Trophoblast cell (in vitro differentiated cells and primary cell): Measurements from ENCODE around the gene APBA2.

Experiments used
- DNase-seq, 2 donors: peaks; one replicate each; pipeline ENCODE4 v3.0.0-alpha.2; 2016
- H2AFZ ChIP-seq: 2 replicates; pipeline ENCODE4 v1.6.1; 2013; ENCODE audit warnings: low read length, moderate library complexity, mild to moderate bottlenecking; ENCODE audit not compliant: insufficient read depth, poor library complexity
- H2AK5ac ChIP-seq: 2 replicates; pipeline ENCODE4 v1.6.1; 2013; ENCODE audit warnings: mild to moderate bottlenecking, low read length
- H2BK120ac ChIP-seq: 2 replicates; pipeline ENCODE4 v1.6.1; 2013; ENCODE audit warnings: low read length, mild to moderate bottlenecking, moderate library complexity; ENCODE audit not compliant: insufficient read depth, poor library complexity
- H2BK12ac ChIP-seq: 2 replicates; pipeline ENCODE4 v1.6.1; 2013; ENCODE audit warnings: mild to moderate bottlenecking, low read length, moderate library complexity
- H2BK5ac ChIP-seq: 2 replicates; pipeline ENCODE4 v1.6.1; 2013; ENCODE audit warnings: low read length, low read depth, moderate library complexity, mild to moderate bottlenecking; ENCODE audit not compliant: poor library complexity
- H3K14ac ChIP-seq: 2 replicates; pipeline ENCODE4 v1.6.1; 2013; ENCODE audit warnings: mild to moderate bottlenecking, low read length
- H3K18ac ChIP-seq: 2 replicates; pipeline ENCODE4 v1.6.1; 2013; ENCODE audit warnings: mild to moderate bottlenecking, low read length
- H3K23ac ChIP-seq: 2 replicates; pipeline ENCODE4 v1.6.1; 2013; ENCODE audit warnings: low read length
- H3K27ac ChIP-seq: 2 replicates; pipeline ENCODE4 v1.5.1; 2013; ENCODE audit warnings: low read depth, mild to moderate bottlenecking, inconsistent platforms, low read length, moderate library complexity
- H3K27me3 ChIP-seq: 2 replicates; pipeline ENCODE4 v1.6.1; 2013; ENCODE audit warnings: inconsistent platforms, mild to moderate bottlenecking, low read length, moderate library complexity; ENCODE audit not compliant: insufficient read depth
- H3K36me3 ChIP-seq, 2 experiments: 1 replicate in 1 of 2; 2 replicates in 1 of 2; pipeline ENCODE4 v1.6.1; 2013; ENCODE audit warnings: low read length in 2 of 2, mild to moderate bottlenecking in 2 of 2, moderate library complexity in 1 of 2; ENCODE audit not compliant: insufficient read depth in 2 of 2, control insufficient read depth in 1 of 2
- H3K4ac ChIP-seq: 2 replicates; pipeline ENCODE4 v1.6.1; 2013; ENCODE audit warnings: low read depth, mild to moderate bottlenecking, low read length, moderate library complexity
- H3K4me1 ChIP-seq, 2 experiments: 1 replicate in 1 of 2; 2 replicates in 1 of 2; pipeline ENCODE4 v1.6.1; 2013; ENCODE audit warnings: low read length in 2 of 2, mild to moderate bottlenecking in 2 of 2, moderate library complexity in 1 of 2; ENCODE audit not compliant: insufficient read depth in 2 of 2, control insufficient read depth in 1 of 2
- H3K4me2 ChIP-seq: 2 replicates; pipeline ENCODE4 v1.6.1; 2013; ENCODE audit warnings: inconsistent platforms, mild to moderate bottlenecking, low read length, moderate library complexity
- H3K4me3 ChIP-seq: 2 replicates; pipeline ENCODE4 v1.5.1; 2013; ENCODE audit warnings: mild to moderate bottlenecking, low read depth, low read length, inconsistent platforms
- H3K79me1 ChIP-seq: one replicate; pipeline ENCODE4 v1.6.1; 2013; ENCODE audit warnings: low read length
- H3K79me2 ChIP-seq: 2 replicates; pipeline ENCODE4 v1.6.1; 2013; ENCODE audit warnings: low read length, mild to moderate bottlenecking; ENCODE audit not compliant: control insufficient read depth, insufficient read depth, poor library complexity
- H3K9ac ChIP-seq: 2 replicates; pipeline ENCODE4 v1.6.1; 2013; ENCODE audit warnings: mild to moderate bottlenecking, low read length
- H3K9me3 ChIP-seq: 2 replicates; pipeline ENCODE4 v1.6.1; 2013; ENCODE audit warnings: low read depth, mild to moderate bottlenecking, control low read depth, inconsistent platforms, low read length; ENCODE audit not compliant: insufficient read depth
- H4K12ac ChIP-seq: 2 replicates; pipeline ENCODE4 v1.6.1; 2013; ENCODE audit warnings: low read depth, mild to moderate bottlenecking, low read length, moderate library complexity
- H4K8ac ChIP-seq: 2 replicates; pipeline ENCODE4 v1.6.1; 2013; ENCODE audit warnings: low read depth, mild to moderate bottlenecking, low read length, moderate library complexity
- H4K91ac ChIP-seq: one replicate; pipeline ENCODE4 v1.6.1; 2013; ENCODE audit warnings: low read depth, mild to moderate bottlenecking, low read length, moderate library complexity
- WGBS: extraction: QIAGEN DNeasy Blood & Tissue Kit; methylation state at CpG from one replicate; pipeline ENCODE4 v1.1.7; 2013; ENCODE audit warnings: missing lambda C conversion rate; ENCODE audit not compliant: insufficient read length, insufficient coverage; ENCODE audit errors: extremely low coverage; 5-methylcytosine and 5-hydroxymethylcytosine counted together

APBA2 gene

GRCh38 chr15:28978011-28978378, 92.2 kb downstream of the APBA2 start:
- Histone ChIP-seq H2BK12ac (no peak overlapping the region), H3K79me1 (no peaks in the 10 kb centered on the region), H3K18ac (no peak overlapping the region), H3K4me3 (no peak overlapping the region), H3K4me1 (peaks cover 0 to 8% of the 10 kb centered on the region in 2 experiments), H3K27ac (no peak overlapping the region), H4K91ac (no peak overlapping the region), H3K27me3 (no peaks in the 10 kb centered on the region), H3K4ac (no peak overlapping the region), H3K36me3 (no peaks in the 10 kb centered on the region), H2AFZ (no peak overlapping the region), H3K79me2 (no peaks in the 10 kb centered on the region), H4K12ac (no peak overlapping the region), H3K9me3 (no peaks in the 10 kb centered on the region), H2BK5ac (no peak overlapping the region), H3K9ac (no peak overlapping the region), H2BK120ac (no peak overlapping the region), H2AK5ac (no peak overlapping the region), H3K14ac (no peak overlapping the region), H3K23ac (no peak overlapping the region), H4K8ac (no peak overlapping the region), H3K4me2 (no peak overlapping the region)
- no peak for DNase-seq
- WGBS, result no CpG with 5 or more reads among the region's 7 CpGs

- no peak for DNase-seq
- H2BK12ac ChIP-seq, result no peak overlapping the region
- WGBS, result no CpG with 5 or more reads among the region's 3 CpGs
- no peak overlapping the region for H3K4me3 ChIP-seq
- H3K79me1 ChIP-seq, result no peaks in the 10 kb centered on the region
- no peak overlapping the region for H2BK5ac ChIP-seq
- no peak overlapping the region for H3K4ac ChIP-seq
- H3K9me3 ChIP-seq, result peaks cover 2% of the 10 kb centered on the region
- no peak overlapping the region for H3K27ac ChIP-seq
- H3K18ac ChIP-seq, result no peak overlapping the region
- no peak overlapping the region for H2AK5ac ChIP-seq
- peaks cover 0 to 8% of the 10 kb centered on the region in 2 experiments for H3K4me1 ChIP-seq
- no peak overlapping the region for H3K4me2 ChIP-seq
- no peak overlapping the region for H3K9ac ChIP-seq
- no peaks in the 10 kb centered on the region for H3K27me3 ChIP-seq
- H3K36me3 ChIP-seq, result no peaks in the 10 kb centered on the region
- H4K12ac ChIP-seq, result no peak overlapping the region
- H2BK120ac ChIP-seq, result no peak overlapping the region
- no peak overlapping the region for H3K14ac ChIP-seq
- H3K79me2 ChIP-seq, result no peaks in the 10 kb centered on the region
- no peak overlapping the region for H4K8ac ChIP-seq
- H2AFZ ChIP-seq, result no peak overlapping the region
- no peak overlapping the region for H3K23ac ChIP-seq
- H4K91ac ChIP-seq, result no peak overlapping the region
These were observed 92.9 kb downstream of the APBA2 start for GRCh38 chr15:28978661-28979060.

GRCh38 chr15:28979208-28979841, 93.6 kb downstream of the APBA2 start:
- Histone ChIP-seq H3K18ac (no peak overlapping the region), H3K4ac (no peak overlapping the region), H2BK120ac (no peak overlapping the region), H3K9me3 (peaks cover 4% of the 10 kb centered on the region), H4K12ac (no peak overlapping the region), H3K4me3 (no peak overlapping the region), H2BK12ac (no peak overlapping the region), H2AK5ac (no peak overlapping the region), H3K36me3 (no peaks in the 10 kb centered on the region), H3K9ac (no peak overlapping the region), H3K79me1 (no peaks in the 10 kb centered on the region), H2AFZ (no peak overlapping the region), H3K27ac (no peak overlapping the region), H3K23ac (no peak overlapping the region), H3K79me2 (no peaks in the 10 kb centered on the region), H3K4me1 (peaks cover 0 to 8% of the 10 kb centered on the region in 2 experiments), H3K4me2 (no peak overlapping the region), H3K27me3 (no peaks in the 10 kb centered on the region), H4K91ac (no peak overlapping the region), H4K8ac (no peak overlapping the region), H3K14ac (no peak overlapping the region), H2BK5ac (no peak overlapping the region)
- no CpG with 5 or more reads among the region's 13 CpGs for WGBS
- DNase-seq, result no peak

- Histone ChIP-seq H3K4me1 (peaks cover 9 to 18% of the 10 kb centered on the region in 2 experiments), H2AFZ (no peak overlapping the region), H3K18ac (no peak overlapping the region), H3K9ac (no peak overlapping the region), H3K23ac (no peak overlapping the region), H3K14ac (no peak overlapping the region), H2AK5ac (no peak overlapping the region), H2BK12ac (no peak overlapping the region), H3K4me2 (no peak overlapping the region), H4K8ac (no peak overlapping the region), H2BK5ac (no peak overlapping the region), H3K27ac (no peak overlapping the region), H3K27me3 (no peaks in the 10 kb centered on the region), H2BK120ac (no peak overlapping the region), H4K12ac (no peak overlapping the region), H3K4ac (no peak overlapping the region), H3K9me3 (peaks cover 4% of the 10 kb centered on the region), H3K4me3 (no peak overlapping the region), H3K36me3 (no peaks in the 10 kb centered on the region), H3K79me2 (no peaks in the 10 kb centered on the region), H3K79me1 (peaks cover 2% of the 10 kb centered on the region), H4K91ac (no peak overlapping the region)
- no CpG with 5 or more reads among the region's 3 CpGs for WGBS
- DNase-seq, result no peak
These were observed 95.1 kb downstream of the APBA2 start for GRCh38 chr15:28980709-28981350.
